ENCODE measurements around the gene CD276.

GRCh38 chr15:73711526-73711925, 27.3 kb downstream of the CD276 start:
- TF ChIP-seq, protein P1, sequence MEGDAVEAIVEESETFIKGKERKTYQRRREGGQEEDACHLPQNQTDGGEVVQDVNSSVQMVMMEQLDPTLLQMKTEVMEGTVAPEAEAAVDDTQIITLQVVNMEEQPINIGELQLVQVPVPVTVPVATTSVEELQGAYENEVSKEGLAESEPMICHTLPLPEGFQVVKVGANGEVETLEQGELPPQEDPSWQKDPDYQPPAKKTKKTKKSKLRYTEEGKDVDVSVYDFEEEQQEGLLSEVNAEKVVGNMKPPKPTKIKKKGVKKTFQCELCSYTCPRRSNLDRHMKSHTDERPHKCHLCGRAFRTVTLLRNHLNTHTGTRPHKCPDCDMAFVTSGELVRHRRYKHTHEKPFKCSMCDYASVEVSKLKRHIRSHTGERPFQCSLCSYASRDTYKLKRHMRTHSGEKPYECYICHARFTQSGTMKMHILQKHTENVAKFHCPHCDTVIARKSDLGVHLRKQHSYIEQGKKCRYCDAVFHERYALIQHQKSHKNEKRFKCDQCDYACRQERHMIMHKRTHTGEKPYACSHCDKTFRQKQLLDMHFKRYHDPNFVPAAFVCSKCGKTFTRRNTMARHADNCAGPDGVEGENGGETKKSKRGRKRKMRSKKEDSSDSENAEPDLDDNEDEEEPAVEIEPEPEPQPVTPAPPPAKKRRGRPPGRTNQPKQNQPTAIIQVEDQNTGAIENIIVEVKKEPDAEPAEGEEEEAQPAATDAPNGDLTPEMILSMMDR (IDR thresholded peaks at IDR 0.05), result no peak
- TF ChIP-seq POLR2A (IDR thresholded peaks at IDR 0.05), result no peak
